Gastrocnemius medialis (tissue), 4 donors: ENCODE data around the gene SPINT2.

Experiments
- CTCF ChIP-seq, 5 experiments: fragments of 450-650 bp in 3 of 5; fragments of 200-600 bp in 2 of 5; sonication (generic) in 2 of 5; IDR thresholded peaks in 4 of 5; conservative IDR thresholded peaks in 1 of 5; 1 replicate in 4 of 5; 2 replicates in 1 of 5; pipeline ENCODE4 v1.5.1; 2016 to 2019; ENCODE audit warnings: antibody characterized with exemption in 5 of 5, mild to moderate bottlenecking in 3 of 5, moderate library complexity in 3 of 5
- POLR2A ChIP-seq, 2 donors: fragments of 450-650 bp; IDR thresholded peaks; one replicate each; pipeline ENCODE4 v1.6.1; 2017; ENCODE audit warnings: antibody characterized with exemption in 2 of 2, mild to moderate bottlenecking in 2 of 2, moderate library complexity in 2 of 2

GRCh38 chr19:38277969-38278680 is 13.8 kb downstream of the SPINT2 start:
- no peak for TF ChIP-seq CTCF (IDR thresholded peaks at IDR 0.05 in 4 of 5, conservative IDR thresholded peaks at IDR 0.05 in 1 of 5)
- TF ChIP-seq POLR2A (IDR thresholded peaks at IDR 0.05), result no peak
